GM12878 (cell line): ENCODE measurements around the gene ANKRD13C. TPM values are rescaled to one million over a fixed set of nuclear protein-coding genes. Genes with fewer than 3 reads are reported as not detected.

Source experiments
- HSF1 ChIP-seq: fragments of 150-350 bp; IDR thresholded peaks from 2 replicates; pipeline ENCODE4 v1.6.1; 2014; ENCODE audit warnings: mild to moderate bottlenecking, low read depth, low read length
- IRF5 ChIP-seq: fragments of 450-650 bp; IDR thresholded peaks from 2 replicates; pipeline ENCODE4 v1.6.1; 2017; ENCODE audit warnings: borderline replicate concordance
- REST ChIP-seq: IDR thresholded peaks from 2 replicates; pipeline ENCODE4 v1.6.1; 2012; ENCODE audit warnings: mild to moderate bottlenecking, low read depth, low read length
- ZBTB40 ChIP-seq: fragments of 450-650 bp; IDR thresholded peaks from 2 replicates; pipeline ENCODE4 v1.6.1; 2016; ENCODE audit warnings: mild to moderate bottlenecking, moderate library complexity, borderline replicate concordance
- polyA plus RNA-seq, 11 experiments: library from polyadenylated mRNA; depleted of rRNA in 4 of 11; unstranded in 6 of 11; stranded (reverse) in 5 of 11; fragments of >200 nt; fragmentation: Nextera tagmentation in 4 of 11; fragmentation: Illumina TruSeq in 1 of 11; extraction: Ambion mirVana in 4 of 11; extraction: Trizol in 1 of 11; gene quantifications; 1 replicate in 1 of 11; 2 replicates in 10 of 11; pipeline versions ENCODE4 v1.2.1 to v1.2.3, GENCODE V29; 2011 to 2016; ENCODE audit warnings: inconsistent platforms in 2 of 11, missing spikeins in 2 of 11, low read depth in 1 of 11
- total RNA-seq, 4 experiments: library from RNA; depleted of rRNA in 3 of 4; stranded (reverse); fragments of >200 nt in 3 of 4; fragmentation: Illumina TruSeq in 1 of 4; extraction: Trizol in 1 of 4; gene quantifications; 2 replicates each; pipeline versions ENCODE4 v1.2.1 to v1.2.3, GENCODE V29; 2013 to 2021

Gene ANKRD13C
- total and polyA plus RNA-seq, 10 of the 15 experiments (the other 5 are each of a cell fraction or from before 2014, with no cell fraction given): 3.7 to 24.4 (median 14.1) TPM

- TF ChIP-seq ZBTB40: no peak
- TF ChIP-seq REST: no peak
- TF ChIP-seq IRF5: no peak
- no peak for TF ChIP-seq HSF1
- TF ChIP-seq, all 136 proteins: peak for 0
Measured at GRCh38 chr1:70265946-70266345, 88.6 kb downstream of the ANKRD13C start (continued).
